ENCODE results near the gene SEMA3G. TPM values are rescaled to one million over a fixed set of nuclear protein-coding genes. Genes with fewer than 3 reads are reported as not detected.

Gene SEMA3G
- total RNA-seq, 2 experiments from 2014 or later: 0.19 TPM; not detected in 1

DNA sequence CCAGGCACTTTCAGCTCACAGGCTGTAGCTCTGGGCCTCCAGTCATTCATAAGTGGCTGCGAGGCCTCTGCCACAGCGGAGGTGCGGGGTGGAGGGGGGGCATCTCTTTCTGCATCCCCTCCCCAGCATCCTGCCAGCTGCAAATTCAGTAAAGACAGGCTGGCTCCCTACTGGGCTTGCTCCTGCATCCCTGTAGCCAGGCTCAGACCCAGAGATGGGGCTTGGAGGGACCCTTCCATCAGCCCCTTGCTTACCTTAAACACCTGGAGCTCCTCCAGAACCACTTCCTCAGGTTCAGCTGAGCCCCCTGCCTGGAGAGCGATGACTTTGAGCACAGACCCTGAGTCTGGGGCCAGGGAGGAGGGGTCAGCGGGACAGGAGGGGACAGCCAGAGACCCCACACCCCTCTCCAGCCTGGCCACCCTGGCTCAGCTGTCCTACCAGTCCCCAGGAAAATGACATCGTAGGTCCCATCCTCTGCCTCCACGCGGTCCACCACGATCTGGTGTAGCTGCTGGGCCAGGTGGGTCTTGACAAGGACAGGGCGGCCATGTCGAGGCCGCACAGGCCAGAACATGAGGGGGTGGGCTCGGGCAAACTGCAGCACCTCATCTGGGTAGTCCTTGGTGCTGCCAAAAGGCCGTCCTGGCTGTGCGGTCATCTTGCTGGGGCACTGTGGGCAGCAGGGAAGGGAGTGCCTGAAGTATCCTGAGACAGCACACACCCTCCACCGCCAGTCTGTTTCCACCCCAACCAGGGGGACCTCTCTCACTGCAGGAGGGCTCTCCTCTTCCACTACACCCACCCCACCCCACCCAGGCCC, 5.3 kb downstream of the SEMA3G start:
- no peak for DNase-seq
- no peaks in the 10 kb centered on the region for H3K36me3 Mint-ChIP-seq
- H3K27ac Mint-ChIP-seq: no peak overlapping the region
- H3K4me1 Mint-ChIP-seq: no peaks in the 10 kb centered on the region
- H3K27me3 Mint-ChIP-seq: no peaks in the 10 kb centered on the region
- H3K9me3 Mint-ChIP-seq: no peaks in the 10 kb centered on the region
- no peak overlapping the region for H3K4me3 Mint-ChIP-seq

DNA sequence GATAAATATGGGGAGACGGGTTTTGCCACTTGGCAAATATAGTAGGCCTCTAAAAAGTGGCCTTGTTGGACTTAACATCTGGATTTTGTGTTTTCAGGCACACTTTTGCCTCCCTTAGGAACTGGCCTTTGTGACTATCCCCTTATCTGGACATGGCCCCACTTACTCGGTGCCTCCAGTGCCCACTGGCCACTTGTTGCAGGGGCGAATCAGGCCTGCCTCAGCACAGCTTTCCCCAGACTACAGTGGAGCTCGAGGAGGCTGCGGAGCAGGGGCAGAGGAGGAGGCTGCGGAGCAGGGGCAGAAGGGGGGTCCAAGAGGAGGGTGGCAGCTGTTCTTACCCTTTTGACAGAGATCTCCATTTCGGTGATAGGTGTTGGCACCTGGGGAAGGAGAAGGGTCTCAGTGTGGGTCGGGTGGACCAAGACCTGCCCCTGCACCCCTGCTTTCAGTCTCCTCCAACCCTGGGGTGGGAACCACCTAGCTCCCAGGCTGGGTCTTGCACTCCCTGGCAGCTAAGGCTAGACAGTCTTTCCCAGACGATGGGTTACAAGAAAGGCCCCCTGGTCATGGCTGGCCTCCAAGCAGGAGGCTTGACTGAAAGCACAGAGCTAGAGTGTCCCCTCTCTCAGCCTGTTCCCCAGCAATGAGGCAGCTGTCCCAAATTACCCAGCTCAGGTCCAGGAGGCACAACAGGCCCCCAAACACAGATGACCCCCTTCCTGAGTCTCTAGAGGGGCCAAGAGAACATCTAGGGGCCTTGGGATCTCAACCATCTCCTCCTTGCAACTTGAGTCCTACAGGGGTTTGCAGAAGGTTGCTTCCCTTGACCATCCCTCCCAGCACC, 6.1 kb downstream of the SEMA3G start:
- Mint-ChIP-seq H3K36me3 (no peaks in the 10 kb centered on the region), H3K9me3 (no peaks in the 10 kb centered on the region), H3K4me3 (no peak overlapping the region), H3K4me1 (no peaks in the 10 kb centered on the region), H3K27me3 (no peaks in the 10 kb centered on the region), H3K27ac (no peak overlapping the region)
- no peak for DNase-seq

- H3K4me1 Mint-ChIP-seq: no peaks in the 10 kb centered on the region
- H3K9me3 Mint-ChIP-seq: no peaks in the 10 kb centered on the region
- no peak overlapping the region for H3K27ac Mint-ChIP-seq
- no peak for DNase-seq
- H3K36me3 Mint-ChIP-seq: no peaks in the 10 kb centered on the region
- H3K4me3 Mint-ChIP-seq: no peak overlapping the region
- H3K27me3 Mint-ChIP-seq: no peaks in the 10 kb centered on the region
These were observed 6.9 kb downstream of the SEMA3G start for GRCh38 chr3:52438104-52438376.

- Mint-ChIP-seq H3K27ac (no peak overlapping the region), H3K27me3 (no peaks in the 10 kb centered on the region), H3K9me3 (no peaks in the 10 kb centered on the region), H3K4me3 (no peak overlapping the region), H3K36me3 (no peaks in the 10 kb centered on the region), H3K4me1 (no peaks in the 10 kb centered on the region)
- DNase-seq: no peak
These were observed 7.4 kb downstream of the SEMA3G start for GRCh38 chr3:52437326-52438103.

GRCh38 chr3:52436500-52437149, 8.3 kb downstream of the SEMA3G start:
- Mint-ChIP-seq H3K27ac (no peak overlapping the region), H3K9me3 (no peaks in the 10 kb centered on the region), H3K27me3 (peaks cover 4% of the 10 kb centered on the region), H3K36me3 (no peaks in the 10 kb centered on the region), H3K4me1 (no peaks in the 10 kb centered on the region), H3K4me3 (no peak overlapping the region)
- no peak for DNase-seq

GRCh38 chr3:52435246-52436101, 9.4 kb downstream of the SEMA3G start:
- no peak overlapping the region for H3K27ac Mint-ChIP-seq
- no peaks in the 10 kb centered on the region for H3K9me3 Mint-ChIP-seq
- H3K27me3 Mint-ChIP-seq: peaks cover 4% of the 10 kb centered on the region
- no peak overlapping the region for H3K4me3 Mint-ChIP-seq
- H3K4me1 Mint-ChIP-seq: no peaks in the 10 kb centered on the region
- H3K36me3 Mint-ChIP-seq: no peaks in the 10 kb centered on the region
- no peak for DNase-seq

GRCh38 chr3:52434491-52435115, 10.3 kb downstream of the SEMA3G start:
- DNase-seq: no peak
- H3K4me3 Mint-ChIP-seq: no peak overlapping the region
- no peaks in the 10 kb centered on the region for H3K36me3 Mint-ChIP-seq
- peaks cover 4% of the 10 kb centered on the region for H3K27me3 Mint-ChIP-seq
- H3K4me1 Mint-ChIP-seq: no peaks in the 10 kb centered on the region
- no peak overlapping the region for H3K27ac Mint-ChIP-seq
- no peaks in the 10 kb centered on the region for H3K9me3 Mint-ChIP-seq

DNA sequence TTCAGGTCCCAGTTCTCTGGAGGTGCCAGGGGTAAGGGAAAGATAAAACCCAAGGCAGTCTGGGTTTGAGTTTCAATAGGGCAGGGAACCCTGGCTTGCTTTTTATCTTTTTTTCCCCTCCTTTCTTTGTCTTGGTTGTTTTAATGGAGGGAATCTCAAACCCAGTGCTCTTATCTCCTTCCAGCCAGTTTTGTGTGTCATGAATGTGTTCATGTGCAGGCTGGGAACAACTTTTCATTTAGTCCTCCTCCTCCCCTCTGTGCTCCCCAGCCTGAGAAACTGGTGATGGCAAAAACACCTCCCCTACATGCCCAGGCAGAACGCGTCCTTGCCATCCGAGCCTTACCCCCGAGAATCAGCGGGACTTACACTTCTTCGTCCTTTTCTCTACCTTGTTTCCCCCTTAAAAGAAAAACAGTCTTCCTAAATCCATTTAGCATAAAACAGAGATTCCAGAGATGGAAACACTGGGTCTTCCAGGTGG, 10.9 kb downstream of the SEMA3G start:
- Mint-ChIP-seq H3K9me3 (no peaks in the 10 kb centered on the region), H3K4me1 (no peaks in the 10 kb centered on the region), H3K4me3 (no peak overlapping the region), H3K27ac (no peak overlapping the region), H3K27me3 (peaks cover 4% of the 10 kb centered on the region), H3K36me3 (no peaks in the 10 kb centered on the region)
- no peak for DNase-seq

DNA sequence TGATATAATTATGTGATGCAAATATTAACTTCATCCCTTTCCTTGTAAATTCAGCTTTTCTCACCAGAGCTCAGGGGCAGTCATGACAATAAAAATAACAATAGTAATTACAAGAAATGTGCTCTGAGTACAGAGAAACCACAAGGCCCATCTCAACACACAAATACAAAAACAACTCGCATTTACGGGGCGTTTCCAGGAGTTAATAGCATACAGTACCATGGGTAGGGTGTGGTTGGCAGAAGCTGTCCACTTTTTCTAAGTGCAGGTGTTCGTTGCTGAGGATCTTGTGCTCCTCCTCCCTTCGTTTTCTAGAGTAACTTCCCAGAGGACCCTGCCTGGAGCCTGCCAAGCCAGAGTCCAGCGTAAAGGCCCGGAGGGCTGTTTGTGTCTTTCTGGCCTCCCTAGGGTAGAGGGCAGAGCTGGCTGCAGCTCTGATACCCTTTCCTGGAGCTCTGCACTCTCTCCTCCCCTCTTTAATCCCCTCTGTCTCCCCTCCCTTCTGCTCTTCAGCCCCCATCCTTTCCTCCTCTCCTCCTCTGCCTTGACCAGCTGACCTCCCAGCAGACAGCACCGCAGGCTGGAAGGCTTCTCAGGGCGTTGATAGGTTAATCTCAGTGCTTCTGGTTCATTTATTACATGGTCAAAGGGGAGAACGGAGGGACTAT, 11.4 kb downstream of the SEMA3G start:
- DNase-seq: no peak
- no peaks in the 10 kb centered on the region for H3K4me1 Mint-ChIP-seq
- H3K27ac Mint-ChIP-seq: no peak overlapping the region
- no peak overlapping the region for H3K4me3 Mint-ChIP-seq
- no peaks in the 10 kb centered on the region for H3K9me3 Mint-ChIP-seq
- no peaks in the 10 kb centered on the region for H3K36me3 Mint-ChIP-seq
- peaks cover 4% of the 10 kb centered on the region for H3K27me3 Mint-ChIP-seq

- no peaks in the 10 kb centered on the region for H3K4me1 Mint-ChIP-seq
- H3K27me3 Mint-ChIP-seq: peaks cover 4% of the 10 kb centered on the region
- no peaks in the 10 kb centered on the region for H3K36me3 Mint-ChIP-seq
- DNase-seq: no peak
- no peak overlapping the region for H3K4me3 Mint-ChIP-seq
- no peak overlapping the region for H3K27ac Mint-ChIP-seq
- H3K9me3 Mint-ChIP-seq: no peaks in the 10 kb centered on the region
These were observed 12.2 kb downstream of the SEMA3G start for GRCh38 chr3:52432691-52433141.

DNA sequence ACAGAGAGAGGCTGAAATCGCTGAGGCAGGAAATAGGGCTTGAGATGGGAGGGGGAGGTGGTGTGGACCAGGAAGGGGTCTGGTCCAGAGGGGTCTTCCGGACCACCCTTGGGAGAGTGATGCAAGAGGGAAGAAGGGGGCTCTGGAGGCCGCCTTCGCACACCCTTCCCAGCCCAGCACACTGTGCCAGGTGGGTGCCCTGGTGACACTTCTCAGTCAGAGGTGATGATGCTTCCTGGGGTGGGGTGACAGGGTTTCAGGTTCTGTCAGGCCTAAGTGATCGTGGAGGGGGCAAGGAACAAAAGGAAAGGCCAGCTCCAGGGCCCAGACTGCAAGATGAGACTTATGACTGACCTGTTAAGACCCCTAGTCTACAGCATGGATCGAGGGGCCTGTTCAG, 12.7 kb downstream of the SEMA3G start:
- H3K4me1 Mint-ChIP-seq: no peaks in the 10 kb centered on the region
- no peak for DNase-seq
- no peak overlapping the region for H3K4me3 Mint-ChIP-seq
- no peaks in the 10 kb centered on the region for H3K9me3 Mint-ChIP-seq
- peaks cover 4% of the 10 kb centered on the region for H3K27me3 Mint-ChIP-seq
- no peak overlapping the region for H3K27ac Mint-ChIP-seq
- no peaks in the 10 kb centered on the region for H3K36me3 Mint-ChIP-seq

GRCh38 chr3:52431459-52432223, 13.3 kb downstream of the SEMA3G start:
- DNase-seq: no peak
- H3K36me3 Mint-ChIP-seq: no peaks in the 10 kb centered on the region
- no peak overlapping the region for H3K27ac Mint-ChIP-seq
- H3K27me3 Mint-ChIP-seq: peaks cover 4% of the 10 kb centered on the region
- no peaks in the 10 kb centered on the region for H3K4me1 Mint-ChIP-seq
- H3K4me3 Mint-ChIP-seq: no peak overlapping the region
- no peaks in the 10 kb centered on the region for H3K9me3 Mint-ChIP-seq

DNA sequence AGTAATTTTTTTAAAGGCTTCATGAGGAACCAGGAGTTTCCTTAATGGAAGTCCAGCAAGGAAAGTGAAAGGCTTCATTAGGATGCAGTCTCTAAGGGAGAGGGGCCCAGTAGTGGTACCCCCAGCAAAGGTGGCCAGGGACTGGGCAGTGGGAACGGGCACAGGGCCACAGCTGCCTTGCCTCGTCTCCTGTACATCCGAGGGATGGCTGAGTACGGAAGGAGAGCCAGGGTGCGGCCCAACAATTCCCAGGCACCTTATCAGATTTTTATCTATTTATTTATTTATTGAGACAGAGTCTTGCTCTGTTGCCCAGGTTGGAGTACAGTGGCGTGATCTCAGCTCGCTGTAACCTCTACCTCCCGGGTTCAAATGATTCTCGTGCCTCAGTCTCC, 14.5 kb downstream of the SEMA3G start:
- Mint-ChIP-seq H3K9me3 (no peaks in the 10 kb centered on the region), H3K36me3 (no peaks in the 10 kb centered on the region), H3K27ac (no peak overlapping the region), H3K27me3 (peaks cover 4% of the 10 kb centered on the region), H3K4me3 (no peak overlapping the region), H3K4me1 (no peaks in the 10 kb centered on the region)
- no peak for DNase-seq
